Endothelial cell (in vitro differentiated cells): ENCODE measurements around the gene RIN3. TPM values are rescaled to one million over a fixed set of nuclear protein-coding genes. Genes with fewer than 3 reads are reported as not detected.

ENCODE experiments used
- DNase-seq: peaks from one replicate; pipeline ENCODE4 v3.0.0; 2021; ENCODE audit warnings: low spot score
- H3K27ac Mint-ChIP-seq: one replicate; pipeline ENCODE4 v1.8.0; 2021; ENCODE audit warnings: mixed read lengths, inconsistent platforms; ENCODE audit not compliant: unreplicated experiment
- H3K27me3 Mint-ChIP-seq: one replicate; pipeline ENCODE4 v1.8.0; 2021; ENCODE audit warnings: mild to moderate bottlenecking, moderate library complexity, mixed read lengths, inconsistent platforms; ENCODE audit not compliant: unreplicated experiment
- H3K36me3 Mint-ChIP-seq: one replicate; pipeline ENCODE4 v1.8.0; 2021; ENCODE audit warnings: mild to moderate bottlenecking, low read depth, mixed read lengths, inconsistent platforms; ENCODE audit not compliant: unreplicated experiment
- H3K4me1 Mint-ChIP-seq: one replicate; pipeline ENCODE4 v1.8.0; 2021; ENCODE audit warnings: mild to moderate bottlenecking, mixed read lengths, inconsistent platforms; ENCODE audit not compliant: unreplicated experiment
- H3K4me3 Mint-ChIP-seq: one replicate; pipeline ENCODE4 v1.8.0; 2021; ENCODE audit warnings: mild to moderate bottlenecking, mixed read lengths, inconsistent platforms; ENCODE audit not compliant: unreplicated experiment
- H3K9me3 Mint-ChIP-seq: one replicate; pipeline ENCODE4 v1.8.0; 2021; ENCODE audit warnings: mixed read lengths, inconsistent platforms; ENCODE audit not compliant: unreplicated experiment
- total RNA-seq: library from RNA; stranded (reverse); fragmentation: NEBNext Ultra II Directional; extraction: Animal tissue kit (Norgen Biotek cat#: 25700); gene quantifications from one replicate; pipeline ENCODE4 v1.2.1, GENCODE V29; 2021; ENCODE audit not compliant: unreplicated experiment
- TF ChIP-seq, protein P1 (sequence below): fragments of 200-600 bp; sonication (generic); IDR thresholded peaks from one replicate; pipeline ENCODE4 v1.5.0; 2021; ENCODE audit warnings: antibody characterized with exemption; ENCODE audit not compliant: unreplicated experiment

The RIN3 gene
- total RNA-seq, 1 donor from 2014 or later, result 25.8 TPM

DNA sequence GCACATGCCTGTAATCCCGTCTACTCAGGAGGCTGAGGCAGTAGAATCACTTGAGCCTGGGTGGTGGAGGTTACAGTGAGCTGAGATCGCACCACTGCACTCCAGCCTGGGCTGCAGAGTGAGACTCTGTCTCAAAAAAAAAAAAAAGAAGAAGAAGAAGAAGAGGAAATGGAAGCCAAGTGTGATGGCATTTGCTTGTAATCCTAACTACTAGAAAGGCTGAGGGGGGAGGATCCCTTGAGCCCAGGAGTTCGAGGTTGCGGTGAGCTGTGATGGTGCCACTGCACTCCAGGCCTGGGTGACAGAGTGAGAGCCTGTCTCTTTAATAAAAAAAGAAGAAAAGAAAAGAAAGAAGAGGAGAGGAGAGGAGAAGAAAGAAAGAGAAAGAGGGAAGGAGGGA is 182.8 kb downstream of the RIN3 start:
- Mint-ChIP-seq H3K4me3 (no peak overlapping the region), H3K9me3 (no peaks in the 10 kb centered on the region), H3K27ac (no peak overlapping the region), H3K36me3 (no peaks in the 10 kb centered on the region), H3K4me1 (peaks cover 17% of the 10 kb centered on the region), H3K27me3 (peaks cover 2% of the 10 kb centered on the region)
- TF ChIP-seq, protein P1, sequence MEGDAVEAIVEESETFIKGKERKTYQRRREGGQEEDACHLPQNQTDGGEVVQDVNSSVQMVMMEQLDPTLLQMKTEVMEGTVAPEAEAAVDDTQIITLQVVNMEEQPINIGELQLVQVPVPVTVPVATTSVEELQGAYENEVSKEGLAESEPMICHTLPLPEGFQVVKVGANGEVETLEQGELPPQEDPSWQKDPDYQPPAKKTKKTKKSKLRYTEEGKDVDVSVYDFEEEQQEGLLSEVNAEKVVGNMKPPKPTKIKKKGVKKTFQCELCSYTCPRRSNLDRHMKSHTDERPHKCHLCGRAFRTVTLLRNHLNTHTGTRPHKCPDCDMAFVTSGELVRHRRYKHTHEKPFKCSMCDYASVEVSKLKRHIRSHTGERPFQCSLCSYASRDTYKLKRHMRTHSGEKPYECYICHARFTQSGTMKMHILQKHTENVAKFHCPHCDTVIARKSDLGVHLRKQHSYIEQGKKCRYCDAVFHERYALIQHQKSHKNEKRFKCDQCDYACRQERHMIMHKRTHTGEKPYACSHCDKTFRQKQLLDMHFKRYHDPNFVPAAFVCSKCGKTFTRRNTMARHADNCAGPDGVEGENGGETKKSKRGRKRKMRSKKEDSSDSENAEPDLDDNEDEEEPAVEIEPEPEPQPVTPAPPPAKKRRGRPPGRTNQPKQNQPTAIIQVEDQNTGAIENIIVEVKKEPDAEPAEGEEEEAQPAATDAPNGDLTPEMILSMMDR, result no peak
- DNase-seq, result no peak

DNA sequence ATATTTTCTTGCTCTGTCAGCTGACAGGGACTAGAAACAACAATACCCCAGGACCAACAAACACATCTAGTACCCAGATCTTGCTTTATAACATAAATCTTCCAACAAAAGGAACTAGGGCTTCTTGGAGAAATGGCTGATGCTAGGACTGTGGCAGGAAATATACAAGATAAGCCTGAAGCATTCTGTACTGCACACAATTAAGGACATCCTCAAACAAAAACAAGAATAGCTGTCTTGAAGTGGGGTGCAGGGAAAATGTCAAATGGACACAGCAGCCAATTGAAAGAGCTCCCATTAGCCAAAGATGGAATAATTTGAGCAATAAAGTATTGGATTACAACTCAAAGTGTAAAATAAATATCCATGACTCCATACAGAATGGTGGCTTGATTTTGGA is 184.8 kb downstream of the RIN3 start:
- H3K4me3 Mint-ChIP-seq, result no peak overlapping the region
- TF ChIP-seq, protein P1, result no peak
- H3K27me3 Mint-ChIP-seq, result peaks cover 3% of the 10 kb centered on the region
- no peak overlapping the region for H3K27ac Mint-ChIP-seq
- H3K4me1 Mint-ChIP-seq, result peaks cover 17% of the 10 kb centered on the region
- H3K9me3 Mint-ChIP-seq, result no peaks in the 10 kb centered on the region
- peaks cover 6% of the 10 kb centered on the region for H3K36me3 Mint-ChIP-seq
- no peak for DNase-seq

DNA sequence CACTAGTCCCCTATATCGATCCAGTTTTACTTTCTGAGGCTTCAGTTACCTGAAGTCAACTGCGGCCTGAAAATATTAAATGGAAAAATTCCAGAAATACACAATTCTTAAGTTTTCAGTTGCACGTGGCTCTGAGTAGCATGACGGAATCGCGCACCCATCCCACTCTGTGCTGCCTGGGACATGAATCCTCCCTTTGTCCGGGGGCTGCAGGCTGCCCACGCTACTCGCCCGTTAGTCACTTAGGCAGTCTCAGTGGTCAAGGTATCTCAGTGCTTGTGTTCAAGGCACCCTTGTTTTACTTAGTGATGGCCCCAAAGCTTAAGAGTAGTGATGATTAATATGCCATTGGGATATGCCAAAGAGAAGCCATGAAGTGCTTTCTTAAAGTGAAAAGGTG is 188.2 kb downstream of the RIN3 start:
- peaks cover 8% of the 10 kb centered on the region for H3K4me1 Mint-ChIP-seq
- peaks cover 32% of the 10 kb centered on the region for H3K36me3 Mint-ChIP-seq
- no peaks in the 10 kb centered on the region for H3K9me3 Mint-ChIP-seq
- no peak overlapping the region for H3K4me3 Mint-ChIP-seq
- TF ChIP-seq, protein P1, result no peak
- H3K27me3 Mint-ChIP-seq, result peaks cover 3% of the 10 kb centered on the region
- no peak for DNase-seq
- no peak overlapping the region for H3K27ac Mint-ChIP-seq

DNA sequence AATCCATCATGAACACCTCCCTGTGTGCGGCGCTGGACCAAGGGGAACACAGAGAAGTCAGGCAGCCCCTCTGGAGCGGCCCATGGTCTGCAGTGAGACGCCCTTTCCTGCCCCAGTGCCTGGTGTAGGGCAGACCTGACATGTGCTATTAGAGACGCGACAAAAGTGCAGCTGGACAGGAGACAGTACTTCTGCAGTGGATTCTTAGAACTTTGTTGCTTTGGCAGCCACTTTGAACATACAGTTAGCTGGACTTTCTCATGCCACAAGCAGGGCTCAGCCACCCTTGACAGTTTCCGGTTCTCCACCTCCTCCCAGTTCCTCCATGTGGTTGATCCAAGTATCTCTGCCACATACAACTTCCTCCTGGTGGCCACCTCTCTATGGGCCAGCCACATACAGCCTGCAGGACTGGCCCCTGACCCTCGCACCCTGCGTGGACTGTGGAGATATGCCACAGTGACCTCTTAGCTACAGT is 188.9 kb downstream of the RIN3 start:
- Mint-ChIP-seq H3K4me3 (no peak overlapping the region), H3K27me3 (peaks cover 3% of the 10 kb centered on the region), H3K4me1 (peaks cover 8% of the 10 kb centered on the region), H3K9me3 (no peaks in the 10 kb centered on the region), H3K36me3 (peaks cover 36% of the 10 kb centered on the region), H3K27ac (no peak overlapping the region)
- DNase-seq, result no peak
- TF ChIP-seq, protein P1, result no peak

DNA sequence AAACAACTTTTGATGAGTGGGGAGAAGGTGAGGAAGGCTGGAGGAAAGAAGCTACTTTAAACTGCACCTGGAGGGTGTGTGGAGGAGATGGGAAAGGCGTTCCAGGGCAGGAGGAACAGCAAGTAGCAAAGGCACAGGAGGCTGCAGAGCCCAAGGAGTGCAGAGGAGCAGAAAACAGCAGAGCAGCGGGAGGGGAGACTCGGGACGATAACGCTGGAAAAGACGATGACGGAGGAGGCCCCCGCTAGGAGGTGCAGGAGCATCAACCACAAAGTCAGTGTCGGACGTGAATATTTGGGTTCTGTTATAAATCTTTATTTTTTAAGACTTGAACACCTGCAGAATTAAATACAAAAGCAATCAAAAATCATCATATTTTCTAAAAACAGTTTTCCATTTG is 189.9 kb downstream of the RIN3 start:
- Mint-ChIP-seq H3K4me1 (no peaks in the 10 kb centered on the region), H3K9me3 (no peaks in the 10 kb centered on the region), H3K4me3 (peak overlapping the region; percentile 44), H3K27ac (no peak overlapping the region), H3K27me3 (peaks cover 3% of the 10 kb centered on the region), H3K36me3 (peaks cover 36% of the 10 kb centered on the region)
- no peak for DNase-seq
- TF ChIP-seq, protein P1, result no peak
